Measurements from ENCODE around the gene SYNGR2.

GRCh38 chr17:78168903-78169793 lies 767 bp downstream of the SYNGR2 start:
- TF ChIP-seq POLR2AphosphoS5 (IDR thresholded peaks at IDR 0.05), result no peak
- TF ChIP-seq CTCF (IDR thresholded peaks at IDR 0.05), result no peak
- TF ChIP-seq EP300 (IDR thresholded peaks at IDR 0.05), result no peak
